Stimulated activated CD4-positive, alpha-beta T cell treated with anti-CD3 and anti-CD28 coated beads, Interleukin-12 subunit alpha, Interleukin-12 subunit beta, amount 100 ng/mL, for 4 hours (primary cell): ENCODE measurements around the gene NRCAM.

ENCODE experiments used
- DNase-seq: peaks from one replicate; pipeline ENCODE4 v3.0.0-alpha.2; 2020

The NRCAM gene

GRCh38 chr7:108114117-108114841, 342.0 kb downstream of the NRCAM start:
- no peak for DNase-seq

- DNase-seq = no peak
Measured at GRCh38 chr7:108112683-108113082, 343.6 kb downstream of the NRCAM start.

- no peak for DNase-seq
Measured at GRCh38 chr7:108109221-108109908, 346.9 kb downstream of the NRCAM start.

- DNase-seq = no peak
Measured at GRCh38 chr7:108108131-108108530, 348.1 kb downstream of the NRCAM start.

- DNase-seq = no peak
Measured at GRCh38 chr7:108104324-108104723, 351.9 kb downstream of the NRCAM start.

- no peak for DNase-seq
Measured at GRCh38 chr7:108103558-108104298, 352.5 kb downstream of the NRCAM start.

- DNase-seq = no peak
Measured at GRCh38 chr7:108102671-108103312, 353.4 kb downstream of the NRCAM start.

GRCh38 chr7:108101759-108102158, 354.5 kb downstream of the NRCAM start:
- DNase-seq = no peak

- no peak for DNase-seq
Measured at GRCh38 chr7:108099713-108100112, 356.5 kb downstream of the NRCAM start.

- no peak for DNase-seq
Measured at GRCh38 chr7:108097703-108098102, 358.5 kb downstream of the NRCAM start.
